Gastrocnemius medialis (tissue), 4 donors: Measurements from ENCODE around the gene CRACDL.

Experiments
- CTCF ChIP-seq, 5 experiments: fragments of 450-650 bp in 3 of 5; fragments of 200-600 bp in 2 of 5; sonication (generic) in 2 of 5; IDR thresholded peaks in 4 of 5; conservative IDR thresholded peaks in 1 of 5; 1 replicate in 4 of 5; 2 replicates in 1 of 5; pipeline ENCODE4 v1.5.1; 2016 to 2019; ENCODE audit warnings: antibody characterized with exemption in 5 of 5, mild to moderate bottlenecking in 3 of 5, moderate library complexity in 3 of 5
- POLR2A ChIP-seq, 2 donors: fragments of 450-650 bp; IDR thresholded peaks; one replicate each; pipeline ENCODE4 v1.6.1; 2017; ENCODE audit warnings: antibody characterized with exemption in 2 of 2, mild to moderate bottlenecking in 2 of 2, moderate library complexity in 2 of 2

GRCh38 chr2:98936353-98937351 lies 627 bp upstream of the CRACDL start:
- no peak for TF ChIP-seq CTCF (IDR thresholded peaks at IDR 0.05 in 4 of 5, conservative IDR thresholded peaks at IDR 0.05 in 1 of 5)
- TF ChIP-seq POLR2A (IDR thresholded peaks at IDR 0.05) = no peak
